DMS153 treated with DMSO at 0.1 percent for 48 hours (cell line): ENCODE data around the gene RBPJ.
"Not testable (repeated sequence)": the region's sequence is repeated elsewhere in the genome, so short reads cannot be mapped to it uniquely, and the experiment has no call there.

Experiments
- DNase-seq: peaks from one replicate; lab custom pipeline; 2025; ENCODE audit not compliant: unreplicated experiment; lab: John Stamatoyannopoulos, UW

The RBPJ gene

GRCh38 chr4:26369132-26369531 lies 48.3 kb downstream of the RBPJ start:
- no peak for DNase-seq

GRCh38 chr4:26369581-26369980 lies 48.8 kb downstream of the RBPJ start:
- no peak for DNase-seq

GRCh38 chr4:26372076-26372475 lies 51.3 kb downstream of the RBPJ start:
- DNase-seq = no peak

GRCh38 chr4:26372525-26373172 lies 51.8 kb downstream of the RBPJ start:
- peak; percentile 2 for DNase-seq

- DNase-seq = no peak
Measured at GRCh38 chr4:26375551-26375950, 54.7 kb downstream of the RBPJ start.

GRCh38 chr4:26377328-26378311 lies 56.8 kb downstream of the RBPJ start:
- DNase-seq = no peak

GRCh38 chr4:26379837-26380236 lies 59.0 kb downstream of the RBPJ start:
- no peak for DNase-seq

- DNase-seq = no peak
Measured at GRCh38 chr4:26380740-26381139, 59.9 kb downstream of the RBPJ start.

- no peak for DNase-seq
Measured at GRCh38 chr4:26384380-26385057, 63.7 kb downstream of the RBPJ start.

- no peak for DNase-seq
Measured at GRCh38 chr4:26385690-26386089, 64.9 kb downstream of the RBPJ start.

- DNase-seq = no peak
Measured at GRCh38 chr4:26386386-26386785, 65.6 kb downstream of the RBPJ start.

- DNase-seq = no peak
Measured at GRCh38 chr4:26388671-26389070, 67.9 kb downstream of the RBPJ start.

- DNase-seq = no peak
Measured at GRCh38 chr4:26397086-26397485, 76.3 kb downstream of the RBPJ start.

GRCh38 chr4:26400132-26400531 lies 79.3 kb downstream of the RBPJ start:
- no peak for DNase-seq

- DNase-seq = not testable (repeated sequence)
Measured at GRCh38 chr4:26402017-26402416, 81.2 kb downstream of the RBPJ start.

- DNase-seq = no peak
Measured at GRCh38 chr4:26402458-26402857, 81.6 kb downstream of the RBPJ start.

- no peak for DNase-seq
Measured at GRCh38 chr4:26404743-26405206, 84.0 kb downstream of the RBPJ start.

- DNase-seq = no peak
Measured at GRCh38 chr4:26406346-26406975, 85.6 kb downstream of the RBPJ start.

- no peak for DNase-seq
Measured at GRCh38 chr4:26407476-26407875, 86.7 kb downstream of the RBPJ start.

GRCh38 chr4:26410385-26411293 lies 89.8 kb downstream of the RBPJ start:
- peak; percentile 35 for DNase-seq
